HG03066 (cell line): Measurements from ENCODE around the gene EVA1A.
"Not testable (repeated sequence)": the region's sequence is repeated elsewhere in the genome, so short reads cannot be mapped to it uniquely, and the experiment has no call there.

Source experiments
- ATAC-seq: cut with Tn5 transposase; IDR thresholded peaks from one replicate; pipeline ENCODE4 v1.9.1; 2021; ENCODE audit warnings: low read depth; ENCODE audit not compliant: unreplicated experiment

The EVA1A gene

GRCh38 chr2:75491129-75491753 is 69.5 kb downstream of the EVA1A start:
- no peak for ATAC-seq

GRCh38 chr2:75489721-75490120 is 71.0 kb downstream of the EVA1A start:
- no peak for ATAC-seq

GRCh38 chr2:75488157-75488556 is 72.6 kb downstream of the EVA1A start:
- no peak for ATAC-seq

GRCh38 chr2:75486735-75487134 is 74.0 kb downstream of the EVA1A start:
- not testable (repeated sequence) for ATAC-seq

DNA sequence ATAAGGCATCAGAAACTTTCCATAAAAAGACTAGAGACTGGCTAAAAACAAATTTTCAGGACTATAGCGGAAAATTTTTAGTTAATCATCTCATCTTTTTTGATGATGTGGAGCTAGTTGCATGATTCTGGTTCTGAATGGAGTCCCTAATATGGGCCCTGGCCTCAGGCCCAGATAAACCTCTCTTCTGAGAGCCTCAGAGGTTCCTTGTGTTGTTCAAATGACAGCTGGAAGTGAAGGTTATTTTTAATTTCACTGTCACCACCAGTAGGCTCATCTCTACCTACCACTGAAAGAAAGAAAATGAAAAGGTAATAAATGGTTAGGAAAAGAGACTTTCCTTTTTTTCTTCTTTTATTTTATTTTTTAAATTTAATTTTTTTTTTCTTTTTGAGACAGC is 75.9 kb downstream of the EVA1A start:
- no peak for ATAC-seq

DNA sequence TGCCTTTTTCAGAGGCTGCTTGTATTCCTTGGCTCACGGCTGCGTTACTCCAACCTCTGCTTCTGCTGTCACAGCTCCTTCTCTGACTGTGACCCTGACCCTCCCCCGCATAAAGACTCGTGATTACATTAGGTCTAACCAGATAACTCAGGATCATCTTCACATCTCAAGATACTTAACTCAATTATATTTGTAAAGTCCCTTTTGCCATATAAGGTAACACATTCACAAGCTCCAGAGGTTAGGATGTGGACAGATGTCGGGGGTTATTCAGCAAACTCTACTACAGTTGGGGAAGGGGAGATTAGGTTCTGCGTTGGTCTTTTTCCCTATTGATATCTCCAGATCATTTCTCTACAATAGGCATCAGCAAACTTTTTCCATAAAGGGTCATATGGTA is 76.9 kb downstream of the EVA1A start:
- ATAC-seq = no peak

DNA sequence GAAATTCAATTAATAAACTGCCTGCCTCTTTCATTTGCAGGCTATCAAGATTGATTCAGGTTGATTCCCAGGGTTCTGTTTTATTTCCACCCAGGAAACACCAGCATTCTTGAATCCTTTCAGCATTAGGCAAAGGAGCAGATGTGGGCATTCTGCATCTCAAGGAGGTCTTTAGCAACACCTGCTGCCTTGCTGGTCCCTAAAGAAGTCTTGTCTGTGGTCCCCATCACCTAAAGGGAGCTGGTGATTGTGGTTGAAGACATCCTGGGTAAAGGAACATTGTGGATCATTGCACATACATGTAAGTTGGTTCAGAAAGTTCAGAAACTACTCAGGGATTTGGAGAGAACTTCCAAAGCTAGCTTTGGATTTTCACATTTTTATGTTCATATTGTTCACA is 78.3 kb downstream of the EVA1A start:
- no peak for ATAC-seq

DNA sequence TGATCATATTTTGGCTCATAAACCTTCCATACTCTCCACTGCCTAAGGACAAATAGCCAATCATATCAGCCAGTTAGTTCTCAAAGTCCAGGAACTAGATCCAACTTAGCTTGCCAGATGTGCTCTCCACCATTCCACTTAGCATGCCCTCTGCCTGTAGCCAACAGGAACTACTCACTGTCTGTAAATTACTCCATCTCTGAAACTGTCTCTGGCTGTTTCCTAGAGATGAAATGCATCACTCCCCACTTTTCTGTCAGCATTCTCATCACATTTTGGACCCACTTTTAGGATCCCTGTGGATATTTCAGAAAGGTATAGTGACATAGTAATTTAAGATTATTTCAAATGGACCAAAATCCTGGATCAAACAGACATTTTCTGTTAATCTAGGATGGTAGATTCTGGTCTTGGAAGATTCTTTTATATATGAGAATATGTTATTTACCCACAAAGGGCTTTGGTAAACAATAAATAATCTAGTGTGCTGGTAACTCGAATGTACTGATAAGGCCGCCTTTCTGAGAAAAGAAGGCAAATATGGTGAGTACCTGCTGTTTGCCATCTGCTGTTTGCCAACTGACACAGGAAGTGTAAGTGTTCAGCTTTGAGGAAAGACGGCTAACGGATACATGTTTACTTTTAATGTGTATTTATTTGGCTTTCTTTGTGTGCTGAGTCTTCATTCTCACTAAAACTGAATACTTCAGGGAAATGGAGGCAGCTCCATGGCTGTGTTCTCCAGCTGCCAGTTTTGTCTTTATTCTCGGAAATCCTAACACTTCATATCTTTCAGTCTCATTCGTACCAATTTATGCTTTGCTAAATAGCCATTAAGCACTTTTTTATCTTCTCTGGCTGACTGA is 79.5 kb downstream of the EVA1A start:
- no peak for ATAC-seq

DNA sequence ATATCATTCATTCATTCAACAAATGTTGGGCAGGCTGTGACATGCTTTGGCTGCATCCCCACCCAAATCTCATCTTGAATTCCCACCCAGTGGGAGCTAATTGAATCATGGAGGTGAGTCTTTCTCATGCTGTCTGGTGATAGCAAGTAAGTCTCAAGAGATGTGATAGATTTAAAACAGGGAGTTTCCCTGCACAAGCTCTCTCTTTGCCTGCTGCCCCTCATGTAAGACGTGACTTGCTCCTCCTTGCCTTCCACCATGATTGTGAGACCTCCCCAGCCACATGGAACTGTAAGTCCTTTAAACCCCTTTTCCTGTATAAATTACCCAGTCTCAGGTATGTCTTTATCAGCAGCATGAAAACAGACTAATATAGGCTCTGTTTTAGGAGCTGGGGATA is 83.0 kb downstream of the EVA1A start:
- ATAC-seq = not testable (repeated sequence)

- no peak for ATAC-seq
Measured at GRCh38 chr2:75476761-75477160, 84.0 kb downstream of the EVA1A start.

- no peak for ATAC-seq
Measured at GRCh38 chr2:75475976-75476375, 84.8 kb downstream of the EVA1A start.

GRCh38 chr2:75475049-75475448 is 85.7 kb downstream of the EVA1A start:
- ATAC-seq = no peak

- ATAC-seq = no peak
Measured at GRCh38 chr2:75474115-75474514, 86.6 kb downstream of the EVA1A start.

DNA sequence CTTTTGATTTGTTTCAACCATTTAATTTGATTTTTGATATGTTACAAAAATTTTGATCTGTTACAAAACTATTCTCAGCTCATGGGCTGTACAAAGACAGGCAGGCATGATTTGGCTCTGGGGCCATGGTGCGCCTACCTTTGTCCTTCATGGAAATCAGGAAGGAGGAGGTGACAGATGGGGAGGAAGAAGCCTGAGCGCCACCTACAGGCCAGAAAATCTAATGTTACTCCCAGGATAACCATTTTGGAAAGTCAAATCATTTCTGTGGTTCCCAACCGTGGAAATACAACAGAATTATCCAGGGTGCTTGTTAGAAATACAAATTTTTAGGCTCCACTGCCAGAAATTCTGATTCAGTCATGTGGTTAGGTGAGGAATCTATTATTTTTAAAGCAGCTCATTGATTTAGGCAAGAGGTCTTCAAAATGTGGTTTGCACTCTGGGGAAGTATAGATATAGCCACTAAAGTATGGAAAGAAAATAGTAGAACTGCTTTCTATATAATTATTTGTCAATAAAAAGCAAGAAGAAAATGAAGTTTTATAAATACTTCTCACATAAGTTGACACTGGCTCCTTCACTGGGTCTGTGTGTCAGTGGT is 93.9 kb downstream of the EVA1A start:
- no peak for ATAC-seq

DNA sequence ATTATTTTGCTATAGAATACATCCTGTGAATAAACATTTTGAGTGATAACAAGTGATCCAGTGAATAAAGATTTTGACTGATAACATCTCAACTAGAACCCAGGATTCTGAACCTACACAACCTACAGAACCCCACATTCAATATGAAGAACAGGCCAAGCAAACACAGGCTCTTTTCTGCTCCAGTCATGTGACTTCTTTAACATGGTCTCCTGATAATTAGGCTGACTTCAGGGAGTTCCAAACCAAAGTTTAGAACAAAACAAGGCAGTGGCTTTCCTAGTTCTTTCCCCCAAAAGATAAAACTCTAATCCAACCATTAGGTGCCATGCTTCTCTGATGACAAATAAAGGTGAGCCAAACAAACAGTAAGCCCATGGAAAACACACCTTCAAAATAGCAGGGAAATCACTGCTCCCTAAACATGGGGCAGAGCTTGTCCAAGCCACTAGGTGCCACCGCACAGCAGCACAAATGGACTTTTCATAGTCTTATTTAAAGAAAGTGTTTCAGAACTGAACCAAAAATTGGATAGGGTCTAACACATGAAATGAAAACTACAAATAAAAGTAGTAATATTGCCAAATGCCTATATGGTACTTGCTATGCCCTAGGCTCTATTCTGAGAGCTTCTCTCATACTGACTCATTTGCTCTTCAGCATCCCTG is 95.3 kb downstream of the EVA1A start:
- no peak for ATAC-seq

DNA sequence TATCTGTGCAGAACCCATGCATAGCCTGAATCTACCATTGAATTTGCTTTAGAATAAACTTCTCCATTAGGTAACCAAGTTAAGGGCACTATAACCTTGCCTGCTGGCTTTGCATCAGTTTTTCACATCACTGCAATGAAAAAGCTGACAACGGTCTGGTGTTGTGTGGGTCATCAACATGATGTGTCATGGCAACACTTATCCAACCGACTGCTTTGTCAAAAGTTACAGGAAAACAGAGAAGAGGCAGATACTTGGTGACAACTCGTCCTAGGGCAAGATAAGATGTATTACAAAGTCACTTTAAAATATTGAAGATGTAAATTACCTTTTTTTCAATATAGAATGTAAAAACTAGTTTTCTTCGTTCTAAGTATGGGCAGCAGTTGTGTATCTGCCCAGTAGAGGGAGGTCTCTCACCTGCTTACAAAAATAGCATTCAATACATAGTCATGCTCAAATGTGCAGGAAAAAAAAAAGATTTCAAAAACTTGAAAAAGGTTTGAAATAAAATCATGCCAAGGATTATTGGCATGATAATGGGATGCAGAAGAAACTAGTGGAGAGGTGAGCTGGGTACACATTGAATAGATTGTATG is 96.3 kb downstream of the EVA1A start:
- ATAC-seq = no peak

GRCh38 chr2:75462721-75463120 is 98.0 kb downstream of the EVA1A start:
- no peak for ATAC-seq

DNA sequence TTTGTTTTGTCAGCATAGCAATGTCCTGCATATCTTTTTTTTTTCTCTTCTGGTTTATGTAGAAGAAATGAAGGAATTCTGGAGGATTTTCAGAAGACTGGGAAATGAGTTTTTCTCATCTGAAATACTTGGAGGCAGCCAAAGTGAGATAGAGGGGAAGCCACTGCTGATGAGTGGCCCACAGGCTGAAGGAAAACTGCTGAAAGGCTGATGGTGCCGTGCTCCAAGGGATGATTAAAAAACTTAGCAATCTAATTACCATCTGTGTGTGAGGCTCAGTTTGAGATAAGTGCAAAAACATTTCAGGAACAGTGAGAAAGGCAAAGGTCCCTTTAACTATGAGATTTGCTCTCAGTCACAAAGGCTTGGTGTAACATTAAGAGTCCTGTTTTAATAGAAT is 98.5 kb downstream of the EVA1A start:
- no peak for ATAC-seq

GRCh38 chr2:75460630-75461029 is 100.1 kb downstream of the EVA1A start:
- ATAC-seq = no peak

- no peak for ATAC-seq
Measured at GRCh38 chr2:75459565-75460310, 101.0 kb downstream of the EVA1A start.
